CD14-positive monocyte (primary cell): ENCODE data around the gene MPPED1. TPM values are rescaled to one million over a fixed set of nuclear protein-coding genes. Genes with fewer than 3 reads are reported as not detected.
A peak's percentile ranks its signal among the peaks of the same experiment; 100 is the strongest.

Experiments used
- DNase-seq, 3 donors: peaks; one replicate each; pipeline ENCODE4 v3.0.0-alpha.2; 2011 to 2022
- H2AFZ ChIP-seq: 2 replicates; pipeline ENCODE4 v1.6.0; 2012; ENCODE audit warnings: mild to moderate bottlenecking, low read depth, low read length, inconsistent platforms; ENCODE audit not compliant: insufficient read depth, poor library complexity, severe bottlenecking
- H3K27ac ChIP-seq, 2 donors: 1 replicate in 1 of 2; 2 replicates in 1 of 2; pipeline ENCODE4 v1.5.1; 2012 to 2013; ENCODE audit warnings: low read length in 2 of 2, control low read depth in 1 of 2, inconsistent platforms in 1 of 2, low read depth in 1 of 2, mild to moderate bottlenecking in 1 of 2
- H3K27me3 ChIP-seq, 2 donors: one replicate each; pipeline versions ENCODE4 v1.6.0 to v1.6.1; 2011 to 2013; ENCODE audit warnings: low read length in 2 of 2; ENCODE audit not compliant: control insufficient read depth in 2 of 2, insufficient read depth in 2 of 2
- H3K36me3 ChIP-seq, 2 donors: replicated peaks in 1 of 2; 1 replicate in 1 of 2; 2 replicates in 1 of 2; pipeline versions ENCODE4 v1.5.1 to v1.6.1; 2012 to 2013; ENCODE audit warnings: low read length in 2 of 2, control low read depth in 1 of 2, inconsistent platforms in 1 of 2, mild to moderate bottlenecking in 1 of 2; ENCODE audit not compliant: insufficient read depth in 2 of 2, control insufficient read depth in 1 of 2
- H3K4me1 ChIP-seq, 2 donors: 1 replicate in 1 of 2; 2 replicates in 1 of 2; pipeline versions ENCODE4 v1.5.1 to v1.6.1; 2012 to 2013; ENCODE audit warnings: low read length in 2 of 2, control low read depth in 1 of 2, inconsistent platforms in 1 of 2, mild to moderate bottlenecking in 1 of 2, moderate library complexity in 1 of 2; ENCODE audit not compliant: insufficient read depth in 2 of 2, control insufficient read depth in 1 of 2
- H3K4me2 ChIP-seq: replicated peaks from 2 replicates; pipeline ENCODE3; 2012; ENCODE audit warnings: low read length, moderate library complexity, mild to moderate bottlenecking; ENCODE audit not compliant: poor library complexity, severe bottlenecking; ENCODE audit errors: extremely low read depth
- H3K4me3 ChIP-seq, 3 experiments: fragments of 200-600 bp in 1 of 3; sonication (generic) in 1 of 3; replicated peaks in 1 of 3; 1 replicate in 2 of 3; 2 replicates in 1 of 3; pipeline ENCODE4 v1.5.1; 2011 to 2013; ENCODE audit warnings: low read length in 3 of 3, mild to moderate bottlenecking in 3 of 3, control low read depth in 2 of 3, low read depth in 2 of 3, inconsistent platforms in 1 of 3, moderate library complexity in 1 of 3
- H3K79me2 ChIP-seq: 2 replicates; pipeline ENCODE4 v1.6.0; 2012; ENCODE audit warnings: mild to moderate bottlenecking, control low read depth, inconsistent platforms, low read length, moderate library complexity; ENCODE audit not compliant: insufficient read depth
- H3K9ac ChIP-seq: 2 replicates; pipeline ENCODE4 v1.6.0; 2017; ENCODE audit warnings: low read length, mild to moderate bottlenecking; ENCODE audit not compliant: insufficient read depth, poor library complexity, severe bottlenecking
- H3K9me3 ChIP-seq, 2 donors: replicated peaks in 1 of 2; 1 replicate in 1 of 2; 2 replicates in 1 of 2; pipeline versions ENCODE4 v1.5.1 to v1.6.1; 2012 to 2013; ENCODE audit warnings: low read length in 2 of 2, control low read depth in 1 of 2; ENCODE audit not compliant: control insufficient read depth in 1 of 2, insufficient read depth in 1 of 2
- H4K20me1 ChIP-seq: 2 replicates; pipeline ENCODE4 v1.6.0; 2012; ENCODE audit warnings: mild to moderate bottlenecking, low read length, control low read depth, moderate library complexity; ENCODE audit not compliant: insufficient read depth
- H3K27ac Mint-ChIP-seq, 7 donors: one replicate each; pipeline ENCODE4 v1.8.0; 2020; ENCODE audit warnings: mild to moderate bottlenecking in 7 of 7, mixed read lengths in 7 of 7, moderate library complexity in 6 of 7, inconsistent platforms in 2 of 7
- H3K27me3 Mint-ChIP-seq, 3 donors: one replicate each; pipeline ENCODE4 v1.8.0; 2021 to 2022; ENCODE audit warnings: low read depth in 3 of 3, mild to moderate bottlenecking in 3 of 3, mixed read lengths in 3 of 3, moderate library complexity in 3 of 3, inconsistent platforms in 1 of 3
- H3K36me3 Mint-ChIP-seq, 2 donors: one replicate each; pipeline ENCODE4 v1.8.0; 2020; ENCODE audit warnings: mixed read lengths in 2 of 2, inconsistent platforms in 1 of 2, mild to moderate bottlenecking in 1 of 2
- H3K4me1 Mint-ChIP-seq: one replicate; pipeline ENCODE4 v1.8.0; 2020; ENCODE audit warnings: mild to moderate bottlenecking, mixed read lengths
- H3K4me3 Mint-ChIP-seq, 2 donors: one replicate each; pipeline ENCODE4 v1.8.0; 2020; ENCODE audit warnings: mild to moderate bottlenecking in 2 of 2, mixed read lengths in 2 of 2, moderate library complexity in 1 of 2
- H3K9me3 Mint-ChIP-seq, 7 donors: one replicate each; pipeline ENCODE4 v1.8.0; 2020 to 2022; ENCODE audit warnings: mixed read lengths in 7 of 7, mild to moderate bottlenecking in 6 of 7, moderate library complexity in 6 of 7, inconsistent platforms in 2 of 7
- WGBS: methylation state at CpG from one replicate; pipeline ENCODE4 v1.1.5; 2013; ENCODE audit warnings: missing lambda C conversion rate; ENCODE audit not compliant: insufficient coverage; 5-methylcytosine and 5-hydroxymethylcytosine counted together
- intact Hi-C, 2 donors: fragments of 100-400 bp; cut with micrococcal nuclease; formaldehyde crosslinking; loops; one replicate each; pipeline versions ENCODE4 v1.15.0 to v1.15.1; 2023
- polyA minus RNA-seq: library from RNA; depleted of rRNA, polyadenylated mRNA; stranded (reverse); fragments of >200 nt; gene quantifications from 2 replicates; pipeline ENCODE4 v1.2.3, GENCODE V29; 2012
- polyA plus RNA-seq, 3 donors: library from polyadenylated mRNA; depleted of rRNA in 1 of 3; unstranded in 2 of 3; stranded (reverse) in 1 of 3; fragments of 300-500 nt in 2 of 3; fragments of >200 nt in 1 of 3; fragmentation: Illumina TruSeq in 2 of 3; gene quantifications; 1 replicate in 2 of 3; 2 replicates in 1 of 3; pipeline ENCODE4 v1.2.3, GENCODE V29; 2012 to 2021
- total RNA-seq, 12 experiments: library from RNA in 1 of 12; stranded (reverse) in 1 of 12; fragments of 120-200 nt in 1 of 12; gene quantifications; one replicate each; pipeline ENCODE4 v1.2.4 and lab custom pipeline; 2013 to 2026; ENCODE audit warnings: mixed read lengths in 6 of 12, inconsistent platforms in 1 of 12
- TF ChIP-seq, protein P1 (sequence below): fragments of 200-600 bp; IDR thresholded peaks from one replicate; pipeline ENCODE4 v1.8.0; 2022; ENCODE audit warnings: antibody characterized with exemption, mild to moderate bottlenecking

The MPPED1 gene, protein sequence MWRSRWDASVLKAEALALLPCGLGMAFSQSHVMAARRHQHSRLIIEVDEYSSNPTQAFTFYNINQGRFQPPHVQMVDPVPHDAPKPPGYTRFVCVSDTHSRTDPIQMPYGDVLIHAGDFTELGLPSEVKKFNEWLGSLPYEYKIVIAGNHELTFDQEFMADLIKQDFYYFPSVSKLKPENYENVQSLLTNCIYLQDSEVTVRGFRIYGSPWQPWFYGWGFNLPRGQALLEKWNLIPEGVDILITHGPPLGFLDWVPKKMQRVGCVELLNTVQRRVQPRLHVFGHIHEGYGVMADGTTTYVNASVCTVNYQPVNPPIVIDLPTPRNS
- total RNA-seq (2013), result 0.02 TPM
- polyA plus RNA-seq, result not detected
- 0.16 TPM in 1 of 2 replicates, not detected in the other for polyA minus RNA-seq
- 0 to 0.91 (median 0.03) reads per million in 11 experiments for total RNA-seq (lab: John Stamatoyannopoulos, UW)

DNA sequence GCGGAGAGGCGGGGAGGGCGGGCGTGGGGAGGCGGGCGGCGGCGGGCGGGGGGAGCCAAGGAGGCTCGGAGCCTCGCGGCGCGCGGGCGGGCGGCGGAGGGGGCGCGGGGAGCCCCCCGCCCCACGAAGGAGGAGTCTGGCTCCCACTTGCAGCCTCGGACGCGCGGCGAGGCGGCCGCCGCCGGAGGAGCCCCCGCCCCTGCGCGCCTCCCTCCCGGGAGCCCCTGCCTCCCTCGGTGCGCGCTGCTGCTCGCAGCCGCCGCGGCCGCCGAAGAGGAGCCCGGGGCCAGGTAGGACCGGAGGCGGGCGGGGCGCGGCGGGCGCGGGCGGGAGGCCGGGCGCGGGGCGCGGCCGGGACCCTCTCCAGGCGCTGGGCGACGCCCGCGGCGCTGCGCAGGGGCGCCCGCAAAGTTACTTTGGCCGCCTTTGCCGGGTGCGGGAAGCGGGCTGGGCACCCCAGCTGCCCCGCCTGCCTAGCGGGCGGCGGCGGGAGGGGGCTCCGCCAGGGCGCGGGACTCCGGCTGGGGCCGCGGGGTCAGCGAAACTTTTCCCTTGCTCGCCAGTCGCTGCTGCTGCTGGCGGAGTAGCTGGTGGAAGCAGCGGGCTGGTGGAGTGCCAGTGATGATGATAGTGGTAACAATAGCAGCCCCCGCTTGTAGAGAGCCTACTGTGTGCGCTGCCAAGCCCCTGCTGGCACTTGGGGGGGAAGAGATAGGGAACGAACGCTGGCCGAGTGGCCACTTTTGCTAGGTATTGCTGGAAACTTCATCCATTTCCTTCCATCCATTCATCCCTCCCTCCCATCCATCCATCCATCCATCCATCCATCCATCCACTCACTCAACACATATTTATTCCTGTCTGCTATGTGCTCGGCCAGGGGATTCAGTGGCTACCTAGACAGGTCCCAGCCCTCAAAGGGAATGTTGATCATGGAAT is at the start of gene MPPED1:
MPPED1 (plus strand) TSS at position 146 of the 939 bp plus-strand sequence. CDS start 12,972 bp downstream, outside the sequence.
- H2AFZ ChIP-seq, result no peak within 1 kb of the TSS
- no peaks in the 10 kb centered on the region for H4K20me1 ChIP-seq
- WGBS, result under 1% methylated on average over 81 of the region's 95 CpGs
- H3K27me3 ChIP-seq, result peaks cover 17 to 54% of the 10 kb centered on the region in 2 donors
- intact Hi-C loops, result no loop called here
- H3K4me1 Mint-ChIP-seq, result no peaks in the 10 kb centered on the region
- peaks cover 0 to 4% of the 10 kb centered on the region in 2 donors for H3K9me3 ChIP-seq
- H3K9me3 Mint-ChIP-seq, result peaks cover 0 to 5% (median 1%) of the 10 kb centered on the region in 7 donors
- no peaks in the 10 kb centered on the region for H3K79me2 ChIP-seq
- DNase-seq, result no peak
- H3K36me3 Mint-ChIP-seq, result no peaks in the 10 kb centered on the region
- peaks cover 49 to 67% (median 59%) of the 10 kb centered on the region in 3 donors for H3K27me3 Mint-ChIP-seq
- peak within 1 kb of the TSS in 1 of 2 donors; percentile 82 for H3K4me3 Mint-ChIP-seq
- H3K9ac ChIP-seq, result no peak within 1 kb of the TSS
- no peak within 1 kb of the TSS for H3K4me3 ChIP-seq
- no peak within 1 kb of the TSS for H3K27ac Mint-ChIP-seq
- no peak within 1 kb of the TSS for H3K4me2 ChIP-seq
- TF ChIP-seq, protein P1, sequence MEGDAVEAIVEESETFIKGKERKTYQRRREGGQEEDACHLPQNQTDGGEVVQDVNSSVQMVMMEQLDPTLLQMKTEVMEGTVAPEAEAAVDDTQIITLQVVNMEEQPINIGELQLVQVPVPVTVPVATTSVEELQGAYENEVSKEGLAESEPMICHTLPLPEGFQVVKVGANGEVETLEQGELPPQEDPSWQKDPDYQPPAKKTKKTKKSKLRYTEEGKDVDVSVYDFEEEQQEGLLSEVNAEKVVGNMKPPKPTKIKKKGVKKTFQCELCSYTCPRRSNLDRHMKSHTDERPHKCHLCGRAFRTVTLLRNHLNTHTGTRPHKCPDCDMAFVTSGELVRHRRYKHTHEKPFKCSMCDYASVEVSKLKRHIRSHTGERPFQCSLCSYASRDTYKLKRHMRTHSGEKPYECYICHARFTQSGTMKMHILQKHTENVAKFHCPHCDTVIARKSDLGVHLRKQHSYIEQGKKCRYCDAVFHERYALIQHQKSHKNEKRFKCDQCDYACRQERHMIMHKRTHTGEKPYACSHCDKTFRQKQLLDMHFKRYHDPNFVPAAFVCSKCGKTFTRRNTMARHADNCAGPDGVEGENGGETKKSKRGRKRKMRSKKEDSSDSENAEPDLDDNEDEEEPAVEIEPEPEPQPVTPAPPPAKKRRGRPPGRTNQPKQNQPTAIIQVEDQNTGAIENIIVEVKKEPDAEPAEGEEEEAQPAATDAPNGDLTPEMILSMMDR, result no peak
- H3K4me1 ChIP-seq, result no peaks in the 10 kb centered on the region
- H3K36me3 ChIP-seq, result no peaks in the 10 kb centered on the region
- no peak within 1 kb of the TSS for H3K27ac ChIP-seq
